ENCODE measurements around the gene TSNAXIP1.
"Not testable (repeated sequence)": the region's sequence is repeated elsewhere in the genome, so short reads cannot be mapped to it uniquely, and the experiment has no call there.

The TSNAXIP1 gene

DNA sequence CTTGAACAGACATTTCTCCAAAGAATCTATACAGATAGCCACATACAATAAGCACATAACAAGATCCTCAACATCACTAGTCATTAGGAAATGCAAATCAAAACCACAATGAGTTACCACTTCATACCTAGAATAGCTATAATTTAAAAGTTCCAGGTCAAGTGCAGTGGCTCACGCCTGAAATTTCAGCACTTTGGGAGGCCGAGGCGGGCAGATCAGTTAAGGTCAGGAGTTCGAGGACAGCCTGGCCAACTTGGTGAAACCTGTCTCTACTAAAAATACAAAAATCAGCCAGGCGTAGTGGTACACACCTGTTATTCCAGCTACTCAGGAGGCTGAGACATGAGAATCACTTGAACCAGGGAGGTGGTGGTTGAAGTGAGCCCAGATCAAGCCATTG is 20.2 kb upstream of the TSNAXIP1 start:
- DNase-seq = no peak

DNA sequence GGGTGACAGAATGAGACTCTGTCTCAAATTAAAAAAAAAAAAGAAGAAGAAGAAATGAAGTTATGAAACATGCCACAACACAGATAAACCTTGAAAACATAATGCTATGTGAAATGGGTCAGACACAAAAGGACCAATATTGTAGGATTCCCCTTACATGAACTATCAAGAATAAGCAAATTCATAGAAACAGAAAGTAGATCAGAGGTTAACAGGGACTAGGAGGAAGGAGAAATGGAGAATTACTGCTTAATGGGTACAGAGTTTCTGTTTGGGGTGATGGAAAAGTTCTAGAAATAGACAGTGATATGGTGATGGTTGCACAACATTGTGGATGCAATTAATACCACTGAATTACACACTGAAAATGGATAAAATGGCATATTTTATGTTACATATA is 16.6 kb upstream of the TSNAXIP1 start:
- DNase-seq = no peak

DNA sequence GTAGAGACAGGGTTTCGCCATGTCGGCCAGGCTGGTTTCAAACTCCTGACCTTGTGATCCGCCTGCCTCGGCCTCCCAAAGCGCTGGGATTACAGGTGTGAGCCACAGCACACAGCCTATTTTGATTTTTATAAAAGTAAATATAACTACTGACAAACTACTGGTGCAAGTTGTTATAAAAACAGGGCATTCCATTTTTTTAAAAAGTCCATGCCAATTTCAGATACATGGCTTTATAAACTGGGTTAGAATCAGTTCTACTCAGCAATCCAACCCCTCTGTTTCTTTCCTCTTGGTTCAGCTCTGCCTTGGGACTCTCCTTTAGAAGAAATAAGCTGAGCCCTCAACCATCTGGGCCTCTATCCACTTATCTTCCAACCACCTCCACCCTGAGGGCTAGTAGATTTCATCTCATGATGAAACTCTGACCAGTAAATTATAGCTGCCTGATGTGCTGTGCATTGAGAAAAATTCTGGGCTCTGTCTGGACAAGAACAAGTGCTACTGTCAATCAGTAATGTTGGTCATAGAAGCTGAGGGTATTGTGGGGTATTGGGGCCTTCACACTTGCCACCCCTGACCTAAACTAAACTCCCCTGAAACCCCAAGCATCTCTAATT is 10.5 kb upstream of the TSNAXIP1 start:
- no peak for DNase-seq

GRCh38 chr16:67800338-67800926 is 6.3 kb upstream of the TSNAXIP1 start:
- no peak for DNase-seq

GRCh38 chr16:67801241-67801640 is 5.4 kb upstream of the TSNAXIP1 start:
- no peak for DNase-seq

- no peak for DNase-seq
These were observed 4.8 kb upstream of the TSNAXIP1 start for GRCh38 chr16:67801883-67802282.

DNA sequence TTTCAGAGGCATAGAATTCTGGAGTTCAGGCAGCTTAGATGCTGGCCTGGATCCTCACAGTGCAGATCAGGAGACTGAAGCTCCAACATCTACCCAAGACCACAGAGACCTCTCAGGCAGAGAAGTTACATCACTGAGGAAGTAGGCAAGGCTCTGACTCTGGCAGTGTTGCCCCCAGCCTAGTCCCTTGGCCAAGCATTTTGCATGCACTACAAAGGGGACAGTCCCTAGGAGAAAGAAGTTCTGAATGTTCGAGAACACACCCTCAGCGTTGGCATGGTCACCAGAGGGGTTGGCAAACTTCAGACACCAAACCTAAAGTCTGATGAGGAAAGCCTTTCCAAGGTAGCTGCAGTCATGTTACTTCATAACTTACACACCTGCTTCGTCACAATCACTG is 2.8 kb upstream of the TSNAXIP1 start:
- no peak for DNase-seq

DNA sequence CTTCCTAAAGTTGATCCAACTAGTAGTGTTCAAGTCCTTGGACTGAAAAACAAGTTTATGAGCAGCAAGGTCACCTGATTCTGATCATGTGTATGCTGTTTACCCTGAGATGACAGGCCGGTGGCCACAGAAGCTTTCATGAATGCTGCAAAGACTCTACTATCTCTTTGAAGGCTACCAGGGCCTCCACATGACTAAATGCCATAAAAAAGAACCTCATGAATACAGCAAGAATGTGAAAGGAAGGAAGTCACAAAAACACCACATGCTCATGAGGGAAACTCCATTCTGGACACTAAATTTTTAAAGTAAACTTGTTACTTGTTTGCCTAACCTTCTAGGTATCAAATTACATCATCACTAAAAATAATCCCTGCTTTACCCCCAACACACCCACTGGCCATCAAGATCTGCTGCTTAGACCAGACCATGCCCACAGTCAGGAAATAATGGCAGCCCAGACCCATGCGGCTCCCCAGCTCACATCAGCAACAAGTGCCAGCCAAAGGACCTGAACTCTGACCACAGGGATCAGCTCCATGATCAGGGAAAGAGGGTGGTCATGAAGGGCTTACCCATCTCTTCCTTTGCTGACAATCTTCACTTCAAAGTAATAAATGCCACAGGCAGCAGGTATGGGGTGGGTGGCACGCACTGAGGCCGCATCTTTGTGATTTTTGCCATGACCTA is 1.7 kb upstream of the TSNAXIP1 start:
- no peak for DNase-seq

GRCh38 chr16:67805718-67806427 is 816 bp upstream of the TSNAXIP1 start:
- peak; percentile 27 for DNase-seq

- no peak for DNase-seq
These were observed 526 bp downstream of the TSNAXIP1 start for GRCh38 chr16:67807148-67807682.

GRCh38 chr16:67811899-67812298 is 5.2 kb downstream of the TSNAXIP1 start:
- no peak for DNase-seq

GRCh38 chr16:67814567-67814966 is 7.9 kb downstream of the TSNAXIP1 start:
- DNase-seq = peak; percentile 53

DNA sequence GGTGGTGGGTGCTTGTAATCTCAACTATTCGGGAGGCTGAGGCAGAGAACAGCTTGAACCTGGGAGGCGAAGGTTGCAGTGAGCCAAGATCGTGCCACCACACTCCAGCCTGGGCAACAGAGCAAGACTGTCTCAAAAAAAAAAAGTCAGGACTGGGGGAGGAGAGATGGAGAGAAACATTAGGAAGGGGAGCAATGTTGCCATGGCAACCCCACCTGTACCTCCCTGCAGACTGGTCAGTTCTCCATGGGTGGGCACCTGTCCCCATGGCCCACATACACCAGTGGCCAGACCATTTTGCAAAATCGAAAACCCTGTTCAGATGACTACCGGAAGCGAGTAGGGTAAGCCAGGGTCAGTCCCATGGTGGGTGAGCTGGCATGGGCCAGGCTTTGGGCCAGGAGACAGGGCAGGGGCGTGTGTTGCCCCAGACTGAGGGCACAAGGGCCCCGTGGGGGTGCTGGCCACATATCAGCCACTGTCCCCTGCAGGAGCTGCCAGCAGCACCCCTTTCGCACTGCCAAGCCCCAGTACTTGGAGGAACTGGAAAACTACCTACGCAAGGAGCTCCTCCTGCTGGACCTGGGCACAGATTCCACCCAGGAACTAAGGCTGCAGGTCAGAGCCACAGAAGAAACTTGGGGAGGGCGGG is 14.0 kb downstream of the TSNAXIP1 start:
- no peak for DNase-seq

- no peak for DNase-seq
These were observed 15.8 kb downstream of the TSNAXIP1 start for GRCh38 chr16:67822511-67822910.

GRCh38 chr16:67825119-67825518 is 18.4 kb downstream of the TSNAXIP1 start:
- no peak for DNase-seq

DNA sequence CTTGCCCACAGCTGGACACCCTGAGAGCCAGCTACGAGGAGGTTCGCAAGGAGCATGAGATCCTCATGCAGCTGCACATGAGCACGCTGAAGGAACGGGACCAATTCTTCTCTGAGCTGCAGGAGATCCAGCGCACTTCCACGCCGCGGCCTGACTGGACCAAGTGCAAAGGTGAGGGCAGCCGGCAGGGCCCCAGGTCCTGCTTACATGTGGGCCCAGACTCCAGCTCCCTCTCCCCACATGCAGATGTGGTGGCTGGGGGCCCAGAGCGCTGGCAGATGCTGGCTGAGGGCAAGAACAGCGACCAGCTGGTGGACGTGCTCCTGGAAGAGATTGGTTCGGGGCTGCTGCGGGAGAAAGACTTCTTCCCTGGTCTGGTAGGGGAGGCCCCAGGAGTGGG is 19.2 kb downstream of the TSNAXIP1 start:
- no peak for DNase-seq

DNA sequence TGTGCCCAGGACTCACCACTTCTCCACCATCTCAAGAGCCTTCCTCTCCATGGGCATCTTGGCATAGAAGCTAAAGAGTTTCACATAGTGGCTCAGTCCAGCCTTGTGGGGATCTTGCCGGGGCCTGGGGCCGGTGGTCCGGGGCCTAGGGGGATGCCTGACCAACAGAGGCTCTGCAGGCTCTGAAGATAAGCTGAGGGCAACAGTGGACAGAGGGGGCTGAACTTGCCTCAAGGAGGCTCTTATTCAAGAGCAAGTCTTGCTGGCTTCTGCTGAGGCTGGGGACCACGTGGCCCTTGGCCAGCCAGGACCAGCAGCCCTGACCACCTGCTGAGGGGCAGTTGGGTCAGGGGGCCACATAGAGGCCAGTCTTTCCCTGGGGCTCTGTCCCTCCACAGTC is 22.0 kb downstream of the TSNAXIP1 start:
- no peak for DNase-seq

DNA sequence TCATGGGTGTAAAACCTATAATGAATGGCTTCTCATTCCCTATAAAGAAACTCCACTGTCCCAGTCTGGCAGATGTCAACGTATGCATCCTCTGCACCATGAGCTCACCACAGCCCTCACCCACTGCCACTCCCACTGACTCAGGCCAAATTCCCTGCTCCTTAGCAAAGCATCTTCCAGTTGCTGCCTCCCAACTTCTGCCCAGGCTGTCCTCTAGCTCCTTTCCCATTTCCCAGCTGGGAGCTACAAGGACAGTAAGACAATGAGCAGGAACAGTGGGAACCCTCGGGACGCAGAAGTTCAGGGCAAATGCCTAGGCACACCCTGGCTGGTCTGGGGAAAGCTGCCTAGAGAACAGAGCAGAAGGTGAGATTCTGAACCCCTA is 26.3 kb downstream of the TSNAXIP1 start:
- DNase-seq = peak; percentile 25

DNA sequence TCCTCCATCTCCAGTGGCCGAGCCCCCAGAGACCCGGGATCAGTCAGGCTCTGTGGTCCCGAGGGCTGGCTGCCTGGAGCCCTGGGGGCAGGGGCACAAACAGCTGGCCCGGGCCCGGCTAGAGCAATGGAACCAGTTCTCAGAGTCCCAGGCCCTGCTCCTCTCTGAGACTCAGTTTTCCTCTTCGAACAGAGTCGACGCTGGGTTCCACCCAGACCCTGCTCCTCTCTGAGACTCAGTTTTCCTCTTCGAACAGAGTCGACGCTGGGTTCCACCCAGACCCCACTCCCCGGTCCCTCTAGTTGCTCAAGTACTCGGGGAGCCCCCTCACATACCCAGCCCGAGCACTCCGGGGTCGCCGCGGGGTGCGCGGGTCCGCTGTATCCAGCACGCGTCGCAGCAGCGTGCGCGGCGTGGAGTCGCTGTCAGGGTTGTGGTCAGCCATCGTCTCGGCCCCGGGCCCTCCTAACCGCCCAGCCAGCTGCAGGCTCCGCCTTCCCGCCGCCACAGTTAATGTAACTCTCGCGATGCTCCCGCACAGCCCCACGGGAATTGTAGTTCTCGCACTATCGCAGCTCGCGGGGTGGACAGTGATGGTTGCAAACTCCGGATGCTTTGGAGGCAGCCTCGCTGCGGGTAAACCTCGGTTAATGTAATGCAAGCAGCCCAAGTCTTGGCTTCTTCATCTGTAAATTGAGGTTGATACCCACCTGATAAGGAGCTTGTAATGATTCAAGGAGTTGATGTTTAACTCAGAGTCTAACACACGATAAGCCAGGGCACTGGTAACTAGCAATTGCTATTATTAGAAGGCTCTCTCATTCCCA is 26.9 kb downstream of the TSNAXIP1 start:
- peak; percentile 92 for DNase-seq

DNA sequence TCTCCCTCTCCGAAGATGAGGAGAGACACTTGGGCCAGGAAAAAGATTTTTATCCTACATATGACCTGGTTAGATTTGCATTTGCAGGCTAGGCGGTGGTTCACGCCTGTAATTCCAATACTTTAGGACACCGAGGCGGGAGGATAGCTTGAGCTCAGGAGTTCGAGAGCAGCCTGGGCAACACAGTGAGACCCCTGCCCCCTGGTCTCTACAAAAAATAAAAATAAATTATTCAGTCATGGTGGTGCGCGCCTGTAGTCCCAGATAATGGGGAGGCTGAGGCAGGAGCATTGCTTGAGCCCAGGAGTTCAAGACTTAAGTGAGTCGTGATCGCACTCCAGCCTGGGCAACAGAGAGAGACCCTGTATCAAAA is 27.5 kb downstream of the TSNAXIP1 start:
- no peak for DNase-seq

- not testable (repeated sequence) for DNase-seq
These were observed 30.5 kb downstream of the TSNAXIP1 start for GRCh38 chr16:67837190-67837589.

- DNase-seq = no peak
These were observed 31.1 kb downstream of the TSNAXIP1 start for GRCh38 chr16:67837811-67838210.

Data from NCI-H69 (cell line).